ENCODE results near the gene HNRNPA2B1. TPM values are rescaled to one million over a fixed set of nuclear protein-coding genes. Genes with fewer than 3 reads are reported as not detected.
"Not testable (repeated sequence)": the region's sequence is repeated elsewhere in the genome, so short reads cannot be mapped to it uniquely, and the experiment has no call there.

The HNRNPA2B1 gene
- total RNA-seq, 1 experiment from 2014 or later, result 328 TPM

DNA sequence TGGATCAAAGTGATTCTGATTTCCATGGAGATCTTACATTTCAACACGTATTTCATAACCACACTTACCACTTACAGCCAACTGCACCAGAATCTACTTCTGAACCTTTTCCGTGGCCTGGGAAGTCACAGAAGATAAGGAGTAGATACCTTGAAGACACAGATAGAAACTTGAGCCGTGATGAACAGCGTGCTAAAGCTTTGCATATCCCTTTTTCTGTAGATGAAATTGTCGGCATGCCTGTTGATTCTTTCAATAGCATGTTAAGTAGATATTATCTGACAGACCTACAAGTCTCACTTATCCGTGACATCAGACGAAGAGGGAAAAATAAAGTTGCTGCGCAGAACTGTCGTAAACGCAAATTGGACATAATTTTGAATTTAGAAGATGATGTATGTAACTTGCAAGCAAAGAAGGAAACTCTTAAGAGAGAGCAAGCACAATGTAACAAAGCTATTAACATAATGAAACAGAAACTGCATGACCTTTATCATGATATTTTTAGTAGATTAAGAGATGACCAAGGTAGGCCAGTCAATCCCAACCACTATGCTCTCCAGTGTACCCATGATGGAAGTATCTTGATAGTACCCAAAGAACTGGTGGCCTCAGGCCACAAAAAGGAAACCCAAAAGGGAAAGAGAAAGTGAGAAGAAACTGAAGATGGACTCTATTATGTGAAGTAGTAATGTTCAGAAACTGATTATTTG, 15.3 kb downstream of the HNRNPA2B1 start:
- no peak for DNase-seq (ENCODE audit: low read depth)

DNA sequence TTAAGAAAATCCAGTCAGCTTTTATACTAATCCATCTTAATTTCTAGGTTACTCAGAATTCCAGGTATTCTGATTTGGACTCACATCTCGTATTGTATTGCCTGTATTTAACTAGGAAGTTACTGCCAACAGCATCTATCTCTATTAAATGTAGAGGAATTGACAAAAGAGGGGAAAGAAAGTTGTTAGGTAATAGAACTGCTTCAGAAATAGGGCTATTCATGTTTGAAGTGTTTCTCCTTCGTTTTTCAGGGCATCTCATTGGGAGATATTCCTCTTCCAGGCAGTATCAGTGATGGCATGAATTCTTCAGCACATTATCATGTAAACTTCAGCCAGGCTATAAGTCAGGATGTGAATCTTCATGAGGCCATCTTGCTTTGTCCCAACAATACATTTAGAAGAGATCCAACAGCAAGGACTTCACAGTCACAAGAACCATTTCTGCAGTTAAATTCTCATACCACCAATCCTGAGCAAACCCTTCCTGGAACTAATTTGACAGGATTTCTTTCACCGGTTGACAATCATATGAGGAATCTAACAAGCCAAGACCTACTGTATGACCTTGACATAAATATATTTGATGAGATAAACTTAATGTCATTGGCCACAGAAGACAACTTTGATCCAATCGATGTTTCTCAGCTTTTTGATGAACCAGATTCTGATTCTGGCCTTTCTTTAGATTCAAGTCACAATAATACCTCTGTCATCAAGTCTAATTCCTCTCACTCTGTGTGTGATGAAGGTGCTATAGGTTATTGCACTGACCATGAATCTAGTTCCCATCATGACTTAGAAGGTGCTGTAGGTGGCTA, 16.1 kb downstream of the HNRNPA2B1 start:
- not testable (repeated sequence) for DNase-seq (ENCODE audit: low read depth)

DNA sequence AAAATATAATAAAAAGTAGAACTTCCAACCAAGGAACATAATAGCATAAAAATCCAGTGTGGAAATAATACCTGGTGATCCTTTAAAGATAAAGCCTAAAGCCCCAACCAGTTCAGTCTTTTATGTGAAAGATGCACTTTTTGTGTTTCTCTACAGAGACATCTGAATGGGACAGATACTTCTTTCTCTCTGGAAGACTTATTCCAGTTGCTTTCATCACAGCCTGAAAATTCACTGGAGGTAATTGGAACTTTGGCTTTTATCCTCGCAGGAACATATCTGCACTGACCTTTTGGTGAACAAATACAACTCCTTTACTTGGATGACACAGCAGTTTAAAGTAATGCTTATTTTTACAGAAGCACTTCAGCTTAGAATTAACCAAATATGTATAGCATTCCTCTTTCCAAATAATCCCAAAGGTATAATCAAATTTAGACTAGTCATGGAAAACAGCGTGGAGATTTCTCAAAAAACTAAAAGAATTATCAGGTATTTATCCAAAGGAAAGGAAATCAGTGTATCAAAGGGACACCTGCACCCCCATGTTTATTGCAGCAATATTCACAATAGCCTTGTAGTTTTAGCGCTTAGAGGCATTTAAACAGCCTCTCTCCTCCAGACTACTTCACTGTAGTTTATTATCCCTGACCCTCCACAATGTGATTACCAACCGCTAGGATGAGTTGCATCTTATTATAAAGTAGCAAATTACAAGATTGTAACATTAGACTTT, 16.8 kb downstream of the HNRNPA2B1 start:
- no peak for DNase-seq (ENCODE audit: low read depth)

DNA sequence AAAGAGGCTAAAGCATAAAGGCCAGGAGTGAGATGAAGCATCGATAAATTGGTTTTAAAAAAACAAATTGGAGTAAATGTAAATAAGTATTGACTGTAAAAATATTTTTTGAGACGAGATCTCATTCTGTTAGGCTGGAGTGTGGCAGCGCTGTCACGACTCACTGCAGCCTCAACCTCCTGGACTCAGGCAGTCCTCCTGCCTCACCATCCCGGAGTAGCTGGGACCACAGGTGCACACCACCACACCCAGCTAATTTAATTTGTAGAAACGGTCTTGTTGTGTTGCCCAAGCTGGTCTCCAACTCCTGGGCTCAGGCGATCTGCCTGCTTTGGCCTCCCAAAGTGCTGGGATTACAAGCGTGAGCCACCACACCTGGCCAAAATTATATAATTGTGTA, 17.8 kb downstream of the HNRNPA2B1 start:
- DNase-seq (ENCODE audit: low read depth), result no peak

DNA sequence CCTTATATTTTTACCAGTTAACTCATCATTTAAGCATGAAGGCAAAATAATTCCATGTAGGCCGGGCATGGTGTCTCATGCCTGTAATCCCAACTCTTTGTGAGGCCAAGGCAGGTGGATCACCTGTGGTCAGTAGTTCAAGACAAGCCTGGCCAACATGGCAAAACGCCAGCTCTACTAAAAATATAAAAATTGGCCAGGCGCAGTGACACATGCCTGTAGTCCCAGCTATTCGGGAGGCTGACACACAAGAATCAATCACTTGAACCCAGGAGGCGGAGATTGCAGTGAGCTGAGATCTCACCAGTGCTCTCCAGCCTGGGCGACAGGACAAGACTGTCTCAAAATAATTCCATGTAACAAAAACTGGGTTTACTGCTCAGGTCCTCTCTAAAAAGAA, 18.3 kb downstream of the HNRNPA2B1 start:
- no peak for DNase-seq (ENCODE audit: low read depth)

DNA sequence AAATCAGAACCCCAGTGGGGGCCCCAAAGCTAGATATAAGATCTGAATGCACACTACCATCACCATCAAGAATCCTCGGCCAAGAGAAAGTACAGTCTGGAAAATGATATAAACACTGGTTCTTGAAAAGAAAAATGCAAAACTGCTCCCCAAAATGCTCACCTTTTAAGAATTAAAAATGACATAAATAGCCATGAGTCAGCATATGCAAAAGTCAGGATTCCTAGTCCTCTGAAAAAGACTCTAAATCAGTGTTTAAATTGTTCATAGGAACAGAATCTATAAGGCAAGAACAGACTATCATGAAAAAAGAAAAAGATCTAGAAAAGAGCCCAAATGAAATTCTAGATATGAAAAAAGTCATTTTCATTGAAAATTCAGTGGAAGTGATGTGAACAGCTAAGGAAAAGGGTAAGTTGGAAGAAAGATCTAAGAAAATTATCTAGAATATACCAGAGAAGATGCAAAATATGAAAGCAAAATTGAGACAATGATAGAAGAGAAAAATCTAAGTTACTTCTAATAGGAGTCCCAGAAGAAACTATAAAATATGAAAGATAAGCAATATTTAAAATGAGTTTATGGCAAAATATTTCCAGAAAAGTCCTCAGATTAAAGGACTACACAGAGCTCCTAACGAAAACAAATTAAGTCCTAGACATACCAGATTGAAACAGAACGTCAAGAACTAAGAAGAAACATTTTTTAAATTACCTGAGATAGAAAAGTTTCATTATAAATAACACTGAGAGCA, 18.9 kb downstream of the HNRNPA2B1 start:
- DNase-seq (ENCODE audit: low read depth), result no peak

DNA sequence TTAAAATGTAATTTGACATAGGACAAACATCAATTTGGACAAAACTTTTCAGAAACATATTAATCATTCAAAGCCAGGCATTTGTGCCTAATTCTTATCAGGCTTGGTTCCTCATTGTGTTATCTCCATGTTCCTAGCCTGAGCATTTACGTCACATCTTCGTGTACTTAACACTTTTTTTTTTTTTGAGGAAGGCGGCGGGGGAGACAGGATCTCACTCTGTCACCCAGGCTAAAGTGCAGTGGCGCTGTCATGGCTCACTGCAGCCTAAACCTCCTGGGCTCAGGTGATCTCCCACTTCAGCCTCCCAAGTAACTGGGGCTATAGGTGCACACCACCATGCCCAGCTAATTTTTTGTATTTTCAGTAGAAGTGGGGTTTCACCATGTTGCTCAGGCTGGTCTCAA, 19.8 kb downstream of the HNRNPA2B1 start:
- no peak for DNase-seq (ENCODE audit: low read depth)

DNA sequence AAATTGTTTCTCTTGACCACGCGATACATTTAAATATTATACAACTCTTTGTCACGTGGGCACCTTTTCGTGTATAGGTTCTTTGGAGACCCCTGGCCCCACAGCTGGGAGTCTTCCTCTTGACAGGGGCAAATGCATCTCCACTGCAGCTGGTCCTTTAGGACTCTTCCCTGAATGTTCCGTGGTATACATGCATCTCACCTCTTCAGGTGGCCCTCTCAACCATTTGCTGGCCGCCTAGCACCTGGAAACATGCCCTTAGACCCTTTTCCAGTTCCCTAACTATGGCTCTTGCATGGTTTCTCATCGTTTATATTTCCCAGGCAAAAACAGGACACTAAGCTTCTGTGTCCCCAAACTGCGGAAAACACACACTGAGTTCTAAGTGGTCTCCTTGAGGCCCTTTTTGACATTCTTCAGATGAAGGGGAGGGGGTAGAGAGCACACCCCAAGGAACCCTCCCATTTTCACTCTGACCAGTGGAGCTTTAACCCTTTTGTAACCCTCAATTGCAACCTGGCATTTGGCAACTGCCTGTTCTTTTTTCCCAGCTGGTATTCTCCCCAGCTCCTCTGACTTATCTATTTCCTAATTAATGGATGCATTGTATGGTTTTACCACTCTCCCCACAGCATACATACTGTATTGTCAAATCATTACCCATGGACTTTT, 20.6 kb downstream of the HNRNPA2B1 start:
- no peak for DNase-seq (ENCODE audit: low read depth)

DNA sequence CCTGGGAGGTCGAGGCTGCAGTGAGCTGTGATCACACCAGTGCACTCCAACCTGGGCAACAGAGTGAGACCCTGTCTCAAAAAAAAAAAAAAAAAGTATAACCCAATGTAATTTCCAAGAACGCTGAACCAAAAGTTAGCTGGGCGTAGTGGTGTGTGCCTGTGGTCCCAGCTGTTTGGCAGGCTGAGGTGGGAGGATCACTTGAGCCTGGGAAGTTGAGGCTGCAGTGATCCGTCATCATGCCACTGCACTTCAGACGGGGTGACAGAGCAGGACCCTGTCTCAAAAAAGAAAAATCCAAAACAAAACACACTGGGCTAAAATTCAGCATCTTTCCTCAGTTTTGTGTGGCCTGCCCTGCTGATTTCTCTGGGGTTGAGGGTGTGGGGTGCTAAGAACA, 21.1 kb downstream of the HNRNPA2B1 start:
- no peak for DNase-seq (ENCODE audit: low read depth)

DNA sequence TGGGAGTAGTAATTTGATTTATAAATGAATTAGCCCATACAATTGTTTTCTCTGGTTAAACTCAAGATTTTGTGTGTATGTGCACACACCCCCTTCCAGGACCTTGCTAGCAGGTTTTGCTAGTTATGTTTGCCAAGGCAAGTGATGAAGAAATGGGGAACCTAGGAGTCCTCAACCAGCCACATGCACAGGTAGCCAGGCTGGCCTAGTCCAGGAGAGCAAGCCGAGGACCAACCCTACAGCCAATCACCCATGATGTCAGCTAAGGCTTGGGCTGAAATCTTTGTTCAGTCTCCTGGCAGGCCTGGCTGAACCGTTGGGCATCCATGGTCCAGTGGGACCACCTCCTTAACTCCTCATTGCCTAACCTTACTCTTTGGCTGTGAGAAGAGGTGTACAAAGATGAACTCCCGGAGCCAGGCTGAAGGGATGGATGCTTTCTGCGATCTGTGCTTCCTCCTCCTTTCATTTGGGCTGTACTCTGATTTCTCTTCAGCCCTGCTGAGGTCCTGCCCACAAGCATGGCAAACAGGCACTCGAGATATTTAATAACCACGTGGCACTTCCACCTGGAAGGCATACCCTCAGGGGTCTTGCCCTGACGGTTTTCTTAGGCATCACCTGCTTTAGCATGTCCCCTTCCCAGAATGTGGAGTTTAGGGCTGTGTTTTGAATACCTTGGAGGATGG, 22.1 kb downstream of the HNRNPA2B1 start:
- no peak for DNase-seq (ENCODE audit: low read depth)

DNA sequence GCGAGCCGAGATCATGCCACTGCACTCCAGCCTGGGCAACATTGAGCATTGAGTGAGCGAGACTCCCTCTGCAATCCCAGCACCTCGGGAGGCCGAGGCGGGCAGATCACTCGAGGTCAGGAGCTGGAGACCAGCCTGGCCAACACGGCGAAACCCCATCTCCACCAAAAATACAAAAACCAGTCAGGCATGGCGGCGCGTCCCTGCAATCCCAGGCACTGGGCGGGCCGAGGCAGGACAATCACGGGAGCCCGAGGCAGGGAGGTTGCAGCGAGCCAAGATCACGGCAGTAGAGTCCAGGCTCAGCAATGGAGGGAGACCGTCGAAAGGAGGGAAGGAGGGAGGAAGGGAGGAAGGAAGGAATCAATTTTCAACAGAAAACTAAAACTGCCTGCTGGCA, 23.3 kb downstream of the HNRNPA2B1 start:
- DNase-seq (ENCODE audit: low read depth), result not testable (repeated sequence)

DNA sequence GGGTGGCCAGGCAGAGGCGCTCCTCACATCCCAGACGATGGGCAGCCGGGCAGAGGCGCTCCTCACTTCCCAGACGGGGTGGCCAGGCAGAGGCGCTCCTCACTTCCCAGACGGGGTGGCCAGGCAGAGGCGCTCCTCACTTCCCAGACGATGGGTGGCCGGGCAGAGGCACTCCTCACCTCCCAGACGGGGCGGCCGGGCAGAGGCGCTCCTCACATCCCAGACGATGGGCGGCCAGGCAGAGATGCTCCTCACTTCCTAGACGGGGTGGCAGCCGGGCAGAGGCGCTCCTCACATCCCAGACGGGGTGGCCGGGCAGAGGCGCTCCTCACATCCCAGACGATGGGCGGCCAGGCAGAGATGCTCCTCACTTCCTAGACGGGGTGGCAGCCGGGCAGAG, 23.9 kb downstream of the HNRNPA2B1 start:
- DNase-seq (ENCODE audit: low read depth), result not testable (repeated sequence)

DNA sequence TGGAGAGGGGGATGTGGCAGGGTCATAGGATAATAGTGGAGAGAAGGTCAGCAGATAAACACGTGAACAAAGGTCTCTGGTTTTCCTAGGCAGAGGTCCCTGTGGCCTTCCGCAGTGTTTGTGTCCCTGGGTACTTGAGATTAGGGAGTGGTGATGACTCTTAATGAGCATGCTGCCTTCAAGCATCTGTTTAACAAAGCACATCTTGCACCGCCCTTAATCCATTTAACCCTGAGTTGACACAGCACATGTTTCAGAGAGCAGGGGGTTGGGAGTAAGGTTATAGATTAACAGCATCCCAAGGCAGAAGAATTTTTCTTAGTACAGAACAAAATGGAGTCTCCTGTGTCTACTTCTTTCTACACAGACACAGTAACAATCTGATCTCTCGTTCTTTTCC, 24.6 kb downstream of the HNRNPA2B1 start:
- not testable (repeated sequence) for DNase-seq (ENCODE audit: low read depth)

DNA sequence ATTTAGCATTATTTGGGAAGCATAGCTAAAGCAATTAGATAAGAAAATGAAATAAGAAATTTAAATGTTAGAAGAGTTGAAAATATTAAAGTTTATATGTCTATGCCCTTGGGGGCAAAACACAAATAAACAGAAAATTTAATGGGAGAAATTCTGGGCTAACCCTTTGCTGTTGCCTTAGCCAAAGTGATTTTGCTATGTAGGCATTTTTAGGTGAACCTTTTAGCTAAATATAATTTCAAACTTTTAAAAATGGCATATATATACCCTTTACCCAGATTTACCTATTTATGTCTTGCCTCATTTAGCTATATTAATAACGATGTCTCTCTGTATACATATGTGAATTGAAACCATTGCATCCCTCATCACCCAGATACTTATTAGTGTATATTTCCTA, 28.5 kb downstream of the HNRNPA2B1 start:
- DNase-seq (ENCODE audit: low read depth), result no peak

DNA sequence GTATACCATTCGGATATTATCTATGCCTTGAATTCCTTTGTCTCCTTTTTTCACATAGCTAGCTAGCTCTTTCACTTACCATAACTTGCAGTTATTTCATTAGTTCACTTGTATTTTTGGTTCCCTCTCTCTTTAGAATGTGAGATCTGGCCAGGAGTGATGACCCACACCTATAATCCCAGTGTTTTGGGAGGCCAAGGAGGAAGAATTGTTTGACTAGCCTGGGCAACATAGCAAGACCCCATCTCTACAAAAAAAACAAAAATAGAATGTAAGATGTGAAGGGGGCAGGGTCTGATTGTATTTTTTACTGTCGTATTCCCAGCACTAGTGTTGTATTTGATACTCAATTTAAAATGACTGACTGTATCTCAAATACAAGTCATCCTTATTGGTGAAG, 28.9 kb downstream of the HNRNPA2B1 start:
- DNase-seq (ENCODE audit: low read depth), result no peak

DNA sequence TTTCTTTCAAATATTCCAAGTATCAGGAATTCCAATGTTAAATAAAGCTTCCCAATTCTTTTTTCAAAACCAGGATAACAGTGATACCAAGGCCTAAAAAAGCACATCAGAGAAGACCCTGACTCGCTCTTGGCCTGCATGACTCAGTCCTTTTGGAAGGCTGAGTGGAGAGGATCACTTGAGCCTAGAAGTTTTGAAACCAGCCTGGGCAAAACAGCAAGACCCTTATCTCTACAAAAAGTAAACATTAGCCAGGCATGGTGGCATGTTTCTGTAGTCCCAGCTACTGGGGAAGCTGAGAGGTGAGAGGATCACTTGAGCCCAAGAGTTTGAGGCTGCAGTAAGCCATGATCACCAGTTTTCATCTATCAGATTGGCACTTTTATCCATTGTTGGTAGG, 29.9 kb downstream of the HNRNPA2B1 start:
- no peak for DNase-seq (ENCODE audit: low read depth)

DNA sequence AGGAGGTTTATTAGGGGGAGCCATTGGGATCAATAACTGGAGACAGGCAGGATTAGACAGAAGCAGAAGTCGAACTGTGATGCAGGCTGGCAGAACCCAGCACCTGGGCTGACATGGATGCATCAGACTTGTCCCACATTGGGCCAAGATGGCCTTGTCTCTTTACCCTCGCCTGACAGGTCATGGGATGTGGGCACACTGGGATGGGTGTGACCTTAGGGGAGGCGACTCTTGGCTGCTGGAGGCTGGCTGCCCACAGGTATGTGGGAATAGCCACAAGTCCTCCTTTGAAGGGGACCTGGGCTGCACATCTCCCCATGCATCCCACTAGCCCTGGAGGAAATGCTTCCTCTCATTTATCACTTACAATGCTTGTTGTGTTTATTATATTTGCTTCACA, 31.3 kb downstream of the HNRNPA2B1 start:
- DNase-seq (ENCODE audit: low read depth), result no peak

DNA sequence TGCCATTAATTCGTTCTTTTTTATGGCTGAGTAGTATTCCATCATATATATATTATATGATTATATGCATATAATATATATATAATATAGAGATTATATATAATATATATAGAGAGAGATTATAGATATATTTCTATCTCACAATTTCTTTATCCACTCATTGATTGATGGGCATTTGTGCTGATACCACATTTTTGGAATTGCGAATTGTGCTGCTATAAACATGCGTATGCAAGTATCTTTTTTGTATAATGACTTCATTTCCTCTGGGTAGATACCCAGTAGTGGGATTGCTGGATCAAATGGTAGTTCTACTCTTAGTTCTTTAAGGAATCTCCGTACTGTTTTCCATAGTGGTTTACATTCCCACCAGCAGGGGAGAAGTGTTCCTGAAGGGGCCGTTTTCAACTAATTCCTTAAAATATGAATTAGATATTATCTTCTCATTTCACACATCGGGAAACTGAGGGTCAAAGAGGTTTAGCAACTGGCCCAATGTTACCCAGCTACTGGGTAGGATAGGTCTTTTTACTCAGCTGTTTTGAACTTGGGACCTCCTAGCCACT, 32.0 kb downstream of the HNRNPA2B1 start:
- DNase-seq (ENCODE audit: low read depth), result no peak

DNA sequence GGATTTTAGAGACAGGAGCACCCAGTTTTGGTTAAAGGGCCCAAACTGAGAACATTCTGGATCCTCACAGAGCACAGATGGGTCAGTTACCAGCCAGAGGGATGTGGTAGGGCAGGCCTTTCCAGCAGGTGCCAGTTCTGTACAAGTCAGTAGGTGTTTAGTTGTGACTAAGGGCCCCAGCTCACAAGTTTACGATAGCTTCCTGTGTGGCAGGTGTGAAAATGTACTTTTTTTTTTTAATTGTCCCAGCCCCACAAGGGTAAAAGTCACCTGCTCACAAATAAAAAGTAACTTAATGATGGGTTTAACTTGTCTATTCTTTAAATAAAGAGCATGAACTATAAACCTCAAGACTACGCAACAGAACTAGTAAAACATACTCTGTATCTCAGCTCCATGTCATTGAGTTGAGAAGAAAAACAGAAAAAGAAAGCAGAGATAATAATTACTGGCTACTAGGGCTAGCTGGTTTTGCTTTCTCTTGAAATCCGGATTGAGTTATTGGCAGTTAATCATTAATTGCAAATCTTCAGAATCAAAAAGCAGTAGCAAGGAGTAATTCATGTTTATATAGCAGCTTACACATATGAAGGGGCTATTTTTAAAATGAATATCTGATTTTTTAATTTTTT, 33.1 kb downstream of the HNRNPA2B1 start:
- no peak for DNase-seq (ENCODE audit: low read depth)
